ENCODE data around the gene POLR3E.

DNA sequence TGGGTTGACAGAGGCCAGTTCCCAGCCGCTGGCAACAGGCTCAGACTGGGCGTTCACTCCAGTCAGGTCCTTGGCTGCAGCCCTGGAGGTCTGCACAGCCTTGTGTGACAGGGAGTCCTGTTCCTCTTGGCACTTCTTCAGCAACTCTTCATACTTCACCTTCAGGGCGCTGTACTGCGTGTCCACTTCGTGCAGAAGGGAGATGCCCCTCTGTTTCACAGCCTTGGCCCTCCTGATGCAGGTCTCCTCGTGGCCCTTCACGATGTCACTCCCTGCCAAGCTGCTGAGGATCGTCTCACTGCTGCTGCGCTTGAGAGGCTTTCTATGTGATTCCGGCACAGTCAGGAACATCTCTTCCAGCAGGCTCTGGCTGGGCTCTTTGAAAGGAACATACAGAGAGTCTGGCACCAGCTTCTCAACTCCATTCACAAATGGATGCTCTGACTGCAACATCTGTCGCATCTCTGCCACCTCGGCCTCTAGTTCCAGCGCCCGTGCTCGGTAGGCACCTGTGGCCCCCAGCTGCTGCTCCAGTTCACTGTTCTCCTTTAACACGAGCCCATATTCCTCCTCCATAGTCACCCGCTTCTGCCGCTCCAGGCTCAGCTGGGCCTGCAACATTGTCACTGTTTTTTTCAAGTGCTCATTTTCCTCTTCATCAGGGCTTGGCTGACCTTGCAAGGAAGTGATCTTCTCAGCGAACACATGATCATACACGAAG is 50.1 kb downstream of the POLR3E start:
- TF ChIP-seq, protein P1, sequence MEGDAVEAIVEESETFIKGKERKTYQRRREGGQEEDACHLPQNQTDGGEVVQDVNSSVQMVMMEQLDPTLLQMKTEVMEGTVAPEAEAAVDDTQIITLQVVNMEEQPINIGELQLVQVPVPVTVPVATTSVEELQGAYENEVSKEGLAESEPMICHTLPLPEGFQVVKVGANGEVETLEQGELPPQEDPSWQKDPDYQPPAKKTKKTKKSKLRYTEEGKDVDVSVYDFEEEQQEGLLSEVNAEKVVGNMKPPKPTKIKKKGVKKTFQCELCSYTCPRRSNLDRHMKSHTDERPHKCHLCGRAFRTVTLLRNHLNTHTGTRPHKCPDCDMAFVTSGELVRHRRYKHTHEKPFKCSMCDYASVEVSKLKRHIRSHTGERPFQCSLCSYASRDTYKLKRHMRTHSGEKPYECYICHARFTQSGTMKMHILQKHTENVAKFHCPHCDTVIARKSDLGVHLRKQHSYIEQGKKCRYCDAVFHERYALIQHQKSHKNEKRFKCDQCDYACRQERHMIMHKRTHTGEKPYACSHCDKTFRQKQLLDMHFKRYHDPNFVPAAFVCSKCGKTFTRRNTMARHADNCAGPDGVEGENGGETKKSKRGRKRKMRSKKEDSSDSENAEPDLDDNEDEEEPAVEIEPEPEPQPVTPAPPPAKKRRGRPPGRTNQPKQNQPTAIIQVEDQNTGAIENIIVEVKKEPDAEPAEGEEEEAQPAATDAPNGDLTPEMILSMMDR (IDR thresholded peaks at IDR 0.05): no peak
- TF ChIP-seq EZH2phosphoT487 (IDR thresholded peaks at IDR 0.05) (no peak), EZH2 (IDR thresholded peaks at IDR 0.05) (no peak)

All from neural progenitor cell (in vitro differentiated cells).